ENCODE results near the gene SDK2.

The SDK2 gene

DNA sequence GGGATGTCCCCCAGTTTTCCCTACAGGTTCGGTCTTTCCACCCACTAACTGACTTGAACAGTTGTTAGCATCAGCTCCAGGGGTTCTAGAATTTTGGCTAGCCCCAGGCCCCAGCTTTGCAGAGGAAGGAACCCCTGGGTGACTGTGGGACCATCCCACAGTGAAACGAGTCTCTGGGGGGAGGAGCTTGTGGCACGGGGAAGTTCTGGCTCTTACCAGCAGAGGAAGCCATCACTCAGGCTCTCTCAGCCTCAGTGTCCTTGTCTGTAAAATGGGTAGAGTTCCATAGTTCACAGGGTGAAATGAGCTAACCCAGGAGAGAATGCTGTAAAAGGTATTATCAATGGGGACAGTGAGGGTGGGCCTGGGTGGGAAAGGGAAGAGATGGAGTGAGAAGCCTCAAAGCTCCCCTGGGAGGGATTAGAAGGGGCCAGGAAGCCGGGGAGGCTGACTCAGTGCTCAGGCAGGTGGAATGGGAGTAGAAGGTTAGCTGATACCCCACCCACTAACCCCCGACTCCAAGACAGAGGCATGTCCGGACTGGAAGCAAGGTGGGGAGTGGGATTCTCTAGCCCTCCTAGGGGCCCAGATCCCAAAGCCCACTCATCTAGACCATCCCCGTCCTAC, 301.6 kb downstream of the SDK2 start:
- no peak overlapping the region for H3K27ac ChIP-seq (ENCODE audit: extremely low read depth, low read depth, low read length)
- no peaks in the 10 kb centered on the region for H3K9me3 ChIP-seq (ENCODE audit: control insufficient read depth, insufficient read depth, low read depth, low read length)
- TF ChIP-seq, protein P1, sequence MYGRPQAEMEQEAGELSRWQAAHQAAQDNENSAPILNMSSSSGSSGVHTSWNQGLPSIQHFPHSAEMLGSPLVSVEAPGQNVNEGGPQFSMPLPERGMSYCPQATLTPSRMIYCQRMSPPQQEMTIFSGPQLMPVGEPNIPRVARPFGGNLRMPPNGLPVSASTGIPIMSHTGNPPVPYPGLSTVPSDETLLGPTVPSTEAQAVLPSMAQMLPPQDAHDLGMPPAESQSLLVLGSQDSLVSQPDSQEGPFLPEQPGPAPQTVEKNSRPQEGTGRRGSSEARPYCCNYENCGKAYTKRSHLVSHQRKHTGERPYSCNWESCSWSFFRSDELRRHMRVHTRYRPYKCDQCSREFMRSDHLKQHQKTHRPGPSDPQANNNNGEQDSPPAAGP (tag by site-specific recombination; IDR thresholded peaks at IDR 0.05): 0 out of 2 replicates have a peak, but pooled peaks have one; percentile 33
- TF ChIP-seq ZNF544 (tag by site-specific recombination; IDR thresholded peaks at IDR 0.05): no peak
- H3K36me3 ChIP-seq (ENCODE audit: control insufficient read depth in 2 of 2, insufficient read depth in 1 of 2, low read length in 2 of 2): no peaks in the 10 kb centered on the region
- POLR2A ChIA-PET: interaction anchor here (1.2 kb wide), 1 partner anchor 31 kb away, joined by 3 read pairs; the partner anchor contains the start of gene CDC42EP4
- CTCF ChIA-PET: interaction anchor here (1.1 to 1.6 kb wide), 2 partner anchors 27 to 87 kb away, joined by 4 to 5 read pairs; no protein-coding TSS in a partner anchor
- H3K4me3 ChIP-seq (ENCODE audit: low read depth, low read length): no peak overlapping the region
- no peaks in the 10 kb centered on the region; the same call in 1 of the 2 replicates for H3K4me1 ChIP-seq (ENCODE audit: control insufficient read depth, insufficient read depth, low read length)

DNA sequence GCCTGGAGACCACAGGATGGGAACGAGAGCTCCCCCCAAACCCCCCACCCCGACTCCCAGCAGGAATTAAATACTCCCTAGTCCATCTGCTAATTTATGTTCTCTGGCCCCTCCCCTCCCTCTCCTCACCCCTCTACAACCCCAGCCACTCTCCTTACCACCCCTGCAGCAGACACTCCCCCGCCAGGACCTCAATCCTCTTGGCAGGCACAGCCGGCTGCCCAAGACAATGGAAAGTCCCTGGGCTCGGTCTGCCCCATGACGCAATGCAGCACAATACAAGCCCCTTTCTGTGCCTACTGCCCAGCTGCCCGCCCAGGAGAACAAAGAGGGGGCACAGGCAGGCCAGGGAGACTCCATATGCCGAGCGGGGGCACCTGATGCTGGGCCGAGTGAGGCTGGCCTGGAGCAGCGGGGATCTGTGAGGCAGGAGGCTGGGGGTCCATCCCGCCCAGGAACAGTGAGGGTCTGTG, 302.2 kb downstream of the SDK2 start:
- no peaks in the 10 kb centered on the region for H3K9me3 ChIP-seq (ENCODE audit: control insufficient read depth, insufficient read depth, low read depth, low read length)
- H3K4me3 ChIP-seq (ENCODE audit: low read depth, low read length): no peak overlapping the region
- POLR2A ChIA-PET: interaction anchor here (1.2 kb wide), 1 partner anchor 30 kb away, joined by 3 read pairs; the partner anchor contains the start of gene CDC42EP4
- CTCF ChIA-PET: interaction anchor here (1.1 kb wide), 1 partner anchor 87 kb away, joined by 7 read pairs; no protein-coding TSS in a partner anchor
- H3K27ac ChIP-seq (ENCODE audit: extremely low read depth, low read depth, low read length): no peak overlapping the region
- H3K4me1 ChIP-seq (ENCODE audit: control insufficient read depth, insufficient read depth, low read length): no peaks in the 10 kb centered on the region; the same call in 1 of the 2 replicates
- no peaks in the 10 kb centered on the region for H3K36me3 ChIP-seq (ENCODE audit: control insufficient read depth in 2 of 2, insufficient read depth in 1 of 2, low read length in 2 of 2)
- TF ChIP-seq EGR2 (tag by site-specific recombination; IDR thresholded peaks at IDR 0.05; ENCODE audit: low read depth) (peak; percentile 55; the same call in 1 of the 2 replicates), ZNF223 (tag by site-specific recombination; IDR thresholded peaks at IDR 0.05) (peak; percentile 61; the same call in 1 of the 2 replicates), ZIC2 (tag by site-specific recombination; IDR thresholded peaks at IDR 0.05) (peak; percentile 78; the same call in 1 of the 2 replicates), WT1 (tag by site-specific recombination; IDR thresholded peaks at IDR 0.05) (peak; percentile 55), SCRT1 (tag by site-specific recombination; IDR thresholded peaks at IDR 0.05; ENCODE audit: borderline replicate concordance) (no peak), SP2 (tag by site-specific recombination; IDR thresholded peaks at IDR 0.05) (no peak), ZFHX2 (tag by site-specific recombination; conservative IDR thresholded peaks at IDR 0.05) (peak; percentile 68; the same call in 1 of the 2 replicates), GLIS2 (tag by site-specific recombination; IDR thresholded peaks at IDR 0.05) (0 out of 2 replicates have a peak, but pooled peaks have one; percentile 12)
- TF ChIP-seq, protein P2, sequence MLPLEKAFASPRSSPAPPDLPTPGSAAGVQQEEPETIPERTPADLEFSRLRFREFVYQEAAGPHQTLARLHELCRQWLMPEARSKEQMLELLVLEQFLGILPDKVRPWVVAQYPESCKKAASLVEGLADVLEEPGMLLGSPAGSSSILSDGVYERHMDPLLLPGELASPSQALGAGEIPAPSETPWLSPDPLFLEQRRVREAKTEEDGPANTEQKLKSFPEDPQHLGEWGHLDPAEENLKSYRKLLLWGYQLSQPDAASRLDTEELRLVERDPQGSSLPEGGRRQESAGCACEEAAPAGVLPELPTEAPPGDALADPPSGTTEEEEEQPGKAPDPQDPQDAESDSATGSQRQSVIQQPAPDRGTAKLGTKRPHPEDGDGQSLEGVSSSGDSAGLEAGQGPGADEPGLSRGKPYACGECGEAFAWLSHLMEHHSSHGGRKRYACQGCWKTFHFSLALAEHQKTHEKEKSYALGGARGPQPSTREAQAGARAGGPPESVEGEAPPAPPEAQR (tag by site-specific recombination; IDR thresholded peaks at IDR 0.05): no peak
- TF ChIP-seq, protein P3, sequence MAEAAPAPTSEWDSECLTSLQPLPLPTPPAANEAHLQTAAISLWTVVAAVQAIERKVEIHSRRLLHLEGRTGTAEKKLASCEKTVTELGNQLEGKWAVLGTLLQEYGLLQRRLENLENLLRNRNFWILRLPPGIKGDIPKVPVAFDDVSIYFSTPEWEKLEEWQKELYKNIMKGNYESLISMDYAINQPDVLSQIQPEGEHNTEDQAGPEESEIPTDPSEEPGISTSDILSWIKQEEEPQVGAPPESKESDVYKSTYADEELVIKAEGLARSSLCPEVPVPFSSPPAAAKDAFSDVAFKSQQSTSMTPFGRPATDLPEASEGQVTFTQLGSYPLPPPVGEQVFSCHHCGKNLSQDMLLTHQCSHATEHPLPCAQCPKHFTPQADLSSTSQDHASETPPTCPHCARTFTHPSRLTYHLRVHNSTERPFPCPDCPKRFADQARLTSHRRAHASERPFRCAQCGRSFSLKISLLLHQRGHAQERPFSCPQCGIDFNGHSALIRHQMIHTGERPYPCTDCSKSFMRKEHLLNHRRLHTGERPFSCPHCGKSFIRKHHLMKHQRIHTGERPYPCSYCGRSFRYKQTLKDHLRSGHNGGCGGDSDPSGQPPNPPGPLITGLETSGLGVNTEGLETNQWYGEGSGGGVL (tag by site-specific recombination; IDR thresholded peaks at IDR 0.05): peak; percentile 46; the same call in 1 of the 2 replicates
- TF ChIP-seq, protein P4, sequence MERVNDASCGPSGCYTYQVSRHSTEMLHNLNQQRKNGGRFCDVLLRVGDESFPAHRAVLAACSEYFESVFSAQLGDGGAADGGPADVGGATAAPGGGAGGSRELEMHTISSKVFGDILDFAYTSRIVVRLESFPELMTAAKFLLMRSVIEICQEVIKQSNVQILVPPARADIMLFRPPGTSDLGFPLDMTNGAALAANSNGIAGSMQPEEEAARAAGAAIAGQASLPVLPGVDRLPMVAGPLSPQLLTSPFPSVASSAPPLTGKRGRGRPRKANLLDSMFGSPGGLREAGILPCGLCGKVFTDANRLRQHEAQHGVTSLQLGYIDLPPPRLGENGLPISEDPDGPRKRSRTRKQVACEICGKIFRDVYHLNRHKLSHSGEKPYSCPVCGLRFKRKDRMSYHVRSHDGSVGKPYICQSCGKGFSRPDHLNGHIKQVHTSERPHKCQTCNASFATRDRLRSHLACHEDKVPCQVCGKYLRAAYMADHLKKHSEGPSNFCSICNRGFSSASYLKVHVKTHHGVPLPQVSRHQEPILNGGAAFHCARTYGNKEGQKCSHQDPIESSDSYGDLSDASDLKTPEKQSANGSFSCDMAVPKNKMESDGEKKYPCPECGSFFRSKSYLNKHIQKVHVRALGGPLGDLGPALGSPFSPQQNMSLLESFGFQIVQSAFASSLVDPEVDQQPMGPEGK (tag by site-specific recombination; IDR thresholded peaks at IDR 0.05): 0 out of 2 replicates have a peak, but pooled peaks have one; percentile 13
- TF ChIP-seq, protein P5, sequence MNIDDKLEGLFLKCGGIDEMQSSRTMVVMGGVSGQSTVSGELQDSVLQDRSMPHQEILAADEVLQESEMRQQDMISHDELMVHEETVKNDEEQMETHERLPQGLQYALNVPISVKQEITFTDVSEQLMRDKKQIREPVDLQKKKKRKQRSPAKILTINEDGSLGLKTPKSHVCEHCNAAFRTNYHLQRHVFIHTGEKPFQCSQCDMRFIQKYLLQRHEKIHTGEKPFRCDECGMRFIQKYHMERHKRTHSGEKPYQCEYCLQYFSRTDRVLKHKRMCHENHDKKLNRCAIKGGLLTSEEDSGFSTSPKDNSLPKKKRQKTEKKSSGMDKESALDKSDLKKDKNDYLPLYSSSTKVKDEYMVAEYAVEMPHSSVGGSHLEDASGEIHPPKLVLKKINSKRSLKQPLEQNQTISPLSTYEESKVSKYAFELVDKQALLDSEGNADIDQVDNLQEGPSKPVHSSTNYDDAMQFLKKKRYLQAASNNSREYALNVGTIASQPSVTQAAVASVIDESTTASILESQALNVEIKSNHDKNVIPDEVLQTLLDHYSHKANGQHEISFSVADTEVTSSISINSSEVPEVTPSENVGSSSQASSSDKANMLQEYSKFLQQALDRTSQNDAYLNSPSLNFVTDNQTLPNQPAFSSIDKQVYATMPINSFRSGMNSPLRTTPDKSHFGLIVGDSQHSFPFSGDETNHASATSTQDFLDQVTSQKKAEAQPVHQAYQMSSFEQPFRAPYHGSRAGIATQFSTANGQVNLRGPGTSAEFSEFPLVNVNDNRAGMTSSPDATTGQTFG (tag by site-specific recombination; IDR thresholded peaks at IDR 0.05; ENCODE audit: borderline replicate concordance): no peak
